GM12801 (cell line): ENCODE measurements around the gene ATIC.

ENCODE experiments used
- CTCF ChIP-seq: IDR thresholded peaks from one replicate; pipeline ENCODE4 v1.5.1; 2011; ENCODE audit warnings: control low read depth; ENCODE audit not compliant: insufficient read length; ENCODE audit errors: extremely low read depth

Gene ATIC

DNA sequence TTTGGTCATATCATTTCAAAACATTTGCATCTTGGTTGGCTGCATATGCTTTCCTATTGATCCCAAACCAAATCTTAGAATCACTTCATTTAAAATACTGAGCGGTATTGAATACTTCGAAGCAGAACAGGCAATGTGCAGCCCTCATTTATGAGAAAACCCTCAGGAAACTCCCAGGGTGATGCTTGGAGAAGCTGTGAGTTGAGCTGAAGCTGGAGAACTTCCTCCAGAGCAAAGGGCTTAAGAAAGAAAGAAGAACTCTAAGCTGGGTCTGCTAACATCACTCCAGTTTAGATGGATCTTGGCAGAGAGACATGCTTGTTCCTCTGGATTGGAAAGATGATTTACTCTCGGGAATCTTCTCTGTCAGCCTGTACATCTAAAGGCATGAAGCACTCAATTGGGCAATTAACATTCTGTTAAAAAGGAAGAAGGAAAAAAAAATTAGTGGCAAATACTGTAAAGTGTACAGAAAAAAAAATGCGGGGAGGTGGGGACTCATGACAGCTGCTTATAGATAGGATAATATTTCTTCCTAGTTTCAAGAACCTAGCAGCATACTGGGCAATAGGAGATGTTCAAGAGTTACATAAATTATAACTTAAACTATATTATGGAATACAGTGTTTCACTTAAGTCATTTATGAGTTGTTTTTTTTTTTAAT lies 49.5 kb downstream of the ATIC start:
- TF ChIP-seq CTCF: no peak

- TF ChIP-seq CTCF: no peak
Measured at GRCh38 chr2:215361876-215362561, 50.2 kb downstream of the ATIC start.

GRCh38 chr2:215362562-215362904 lies 50.7 kb downstream of the ATIC start:
- TF ChIP-seq CTCF: no peak

GRCh38 chr2:215363039-215363438 lies 51.2 kb downstream of the ATIC start:
- TF ChIP-seq CTCF: no peak

GRCh38 chr2:215363461-215364156 lies 51.8 kb downstream of the ATIC start:
- no peak for TF ChIP-seq CTCF

DNA sequence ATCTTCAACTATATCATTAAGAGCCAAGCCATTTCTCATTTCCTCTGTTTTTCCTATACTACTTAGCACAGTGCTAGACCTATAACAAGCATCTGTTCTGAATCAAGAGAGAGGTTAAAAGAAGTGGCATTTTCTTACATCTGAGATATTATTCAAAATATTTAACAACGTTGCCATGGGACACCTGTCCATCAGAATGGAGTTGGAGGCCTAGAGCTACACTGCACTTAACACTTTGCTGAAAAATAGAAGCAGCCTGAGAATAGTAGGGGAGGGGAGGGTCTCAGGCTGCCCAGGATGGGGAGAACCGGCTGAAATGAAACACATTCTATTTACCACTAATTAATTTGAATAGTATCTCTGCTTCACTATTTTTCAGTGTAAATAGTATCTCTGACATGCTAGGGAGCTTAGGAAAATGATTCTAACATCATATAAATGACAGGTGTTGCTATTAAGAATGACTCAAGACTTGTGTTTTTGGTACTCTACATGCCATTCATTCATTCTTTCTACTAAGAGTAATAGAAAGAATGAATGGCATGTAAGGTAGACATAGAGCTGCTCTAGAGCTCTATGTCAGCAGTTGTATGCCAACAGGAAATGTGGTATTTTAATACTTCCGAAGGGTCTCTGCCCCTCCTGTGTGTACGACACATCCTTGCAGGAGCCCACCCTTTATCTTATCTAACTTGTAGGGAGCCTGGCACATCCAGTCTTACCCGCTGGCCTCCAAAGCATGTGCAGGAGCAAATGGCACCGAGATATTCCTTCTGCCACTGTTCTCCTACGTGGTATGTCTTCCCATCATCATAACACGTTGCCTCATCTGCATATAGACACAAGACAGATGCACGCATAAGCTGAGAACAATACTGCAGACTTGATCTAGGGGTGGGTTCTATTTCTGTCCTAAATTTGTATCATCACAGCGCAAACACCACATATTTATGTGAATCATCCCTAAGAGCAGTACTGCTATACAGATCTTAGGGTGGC lies 52.6 kb downstream of the ATIC start:
- TF ChIP-seq CTCF: no peak
